Ovary (tissue), 9 donors: ENCODE results near the gene NLGN1. TPM values are rescaled to one million over a fixed set of nuclear protein-coding genes. Genes with fewer than 3 reads are reported as not detected.

Experiments
- DNase-seq, 5 donors: peaks; one replicate each; pipeline ENCODE4 v3.0.0-alpha.2; 2019 to 2020
- H3K27ac ChIP-seq, 2 donors: fragments of 200-600 bp; one replicate each; pipeline versions ENCODE4 v1.5.1 to v1.8.0; 2019 to 2022
- H3K27me3 ChIP-seq: fragments of 200-600 bp; one replicate; pipeline ENCODE4 v1.8.0; 2022
- H3K36me3 ChIP-seq: fragments of 200-600 bp; sonication (generic); one replicate; pipeline ENCODE4 v1.5.1; 2019
- H3K4me1 ChIP-seq: one replicate; pipeline ENCODE4 v1.8.1; 2013; ENCODE audit warnings: mild to moderate bottlenecking, moderate library complexity; ENCODE audit not compliant: insufficient read depth
- H3K4me3 ChIP-seq: fragments of 200-600 bp; sonication (generic); one replicate; pipeline ENCODE4 v1.5.1; 2017
- H3K9me3 ChIP-seq, 2 donors: fragments of 200-600 bp in 1 of 2; sonication (generic) in 1 of 2; one replicate each; pipeline versions ENCODE4 v1.5.1 to v1.8.1; 2013 to 2019; ENCODE audit warnings: mild to moderate bottlenecking in 1 of 2, moderate library complexity in 1 of 2
- EP300 ChIP-seq: sonication (generic); formaldehyde crosslinking; IDR thresholded peaks from one replicate; pipeline ENCODE4 v1.6.1; 2017; ENCODE audit warnings: antibody characterized with exemption
- POLR2A ChIP-seq: fragments of 450-650 bp; IDR thresholded peaks from one replicate; pipeline ENCODE4 v1.6.1; 2017; ENCODE audit warnings: antibody characterized with exemption, mild to moderate bottlenecking, moderate library complexity
- WGBS, 3 donors: extraction: QIAGEN DNeasy Blood & Tissue Kit in 1 of 3; methylation state at CpG; one replicate each; pipeline versions ENCODE4 v1.1.5 to v1.1.7; 2013 to 2017; 5-methylcytosine and 5-hydroxymethylcytosine counted together
- intact Hi-C, 4 donors: fragments of 100-400 bp; cut with DNase I; formaldehyde crosslinking; loops; one replicate each; pipeline versions ENCODE4 v1.11.0 to v1.15.1; 2022 to 2023
- polyA plus RNA-seq, 2 donors: library from polyadenylated mRNA; stranded (reverse); fragments of 200-250 nt in 1 of 2; fragments of 350-450 nt in 1 of 2; fragmentation: Illumina TruSeq in 1 of 2; extraction: RNeasy Lipid Tissue Mini Kit (QIAGEN cat#74804) in 1 of 2; gene quantifications; one replicate each; pipeline ENCODE4 v1.2.3, GENCODE V29; 2013 to 2014
- total RNA-seq, 7 donors: library from RNA; depleted of rRNA in 2 of 7; stranded (reverse); fragments of >200 nt in 2 of 7; fragmentation: NEBNext Ultra II Directional in 3 of 7; extraction: Animal tissue kit (Norgen Biotek cat#: 25700) in 3 of 7; gene quantifications; one replicate each; pipeline versions ENCODE4 v1.1.0 to v1.2.4, GENCODE V29; 2016 to 2023
- TF ChIP-seq, protein P1 (sequence below), 3 donors: fragments of 450-650 bp in 2 of 3; fragments of 200-600 bp in 1 of 3; IDR thresholded peaks; one replicate each; pipeline versions ENCODE4 v1.5.1 to v1.8.0; 2016 to 2022; ENCODE audit warnings: antibody characterized with exemption in 3 of 3, mild to moderate bottlenecking in 1 of 3
- donor health status: DM: no; HTN: no; CAD: no; lungs with moderate emphysema.
- donor health status: DM: no; HTN: no; CAD: no.
- donor health status: Bipolar disorder and iron deficiency.
- donor health status: DM: yes; HTN: yes; CAD: no.
- donor health status: DM: no; HTN: no; CAD: no.
- donor health status: DM: yes; HTN: yes; CAD: no.

Gene NLGN1
- total and polyA plus RNA-seq, 9 donors: 1.2 to 7.7 (median 4.6) TPM

GRCh38 chr3:173711619-173712018 lies 314.1 kb downstream of the NLGN1 start:
- 53 to 58% (median 54%) methylated on average over 5 of the region's 5 CpGs for WGBS, 3 donors
- Histone ChIP-seq H3K27ac (no peak overlapping the region), H3K4me1 (no peaks in the 10 kb centered on the region), H3K4me3 (no peak overlapping the region), H3K9me3 (no peaks in the 10 kb centered on the region), H3K27me3 (no peaks in the 10 kb centered on the region), H3K36me3 (no peaks in the 10 kb centered on the region)
- TF ChIP-seq POLR2A: no peak
- no peak for TF ChIP-seq EP300
- TF ChIP-seq, protein P1, sequence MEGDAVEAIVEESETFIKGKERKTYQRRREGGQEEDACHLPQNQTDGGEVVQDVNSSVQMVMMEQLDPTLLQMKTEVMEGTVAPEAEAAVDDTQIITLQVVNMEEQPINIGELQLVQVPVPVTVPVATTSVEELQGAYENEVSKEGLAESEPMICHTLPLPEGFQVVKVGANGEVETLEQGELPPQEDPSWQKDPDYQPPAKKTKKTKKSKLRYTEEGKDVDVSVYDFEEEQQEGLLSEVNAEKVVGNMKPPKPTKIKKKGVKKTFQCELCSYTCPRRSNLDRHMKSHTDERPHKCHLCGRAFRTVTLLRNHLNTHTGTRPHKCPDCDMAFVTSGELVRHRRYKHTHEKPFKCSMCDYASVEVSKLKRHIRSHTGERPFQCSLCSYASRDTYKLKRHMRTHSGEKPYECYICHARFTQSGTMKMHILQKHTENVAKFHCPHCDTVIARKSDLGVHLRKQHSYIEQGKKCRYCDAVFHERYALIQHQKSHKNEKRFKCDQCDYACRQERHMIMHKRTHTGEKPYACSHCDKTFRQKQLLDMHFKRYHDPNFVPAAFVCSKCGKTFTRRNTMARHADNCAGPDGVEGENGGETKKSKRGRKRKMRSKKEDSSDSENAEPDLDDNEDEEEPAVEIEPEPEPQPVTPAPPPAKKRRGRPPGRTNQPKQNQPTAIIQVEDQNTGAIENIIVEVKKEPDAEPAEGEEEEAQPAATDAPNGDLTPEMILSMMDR (IDR thresholded peaks at IDR 0.05): no peak
- no peak for DNase-seq
- intact Hi-C loops: no loop called here

GRCh38 chr3:173719585-173719984 lies 322.0 kb downstream of the NLGN1 start:
- 79 to 84% (median 81%) methylated on average over 3 of the region's 3 CpGs for WGBS, 3 donors
- Histone ChIP-seq H3K9me3 (no peaks in the 10 kb centered on the region), H3K27me3 (no peaks in the 10 kb centered on the region), H3K4me3 (no peak overlapping the region), H3K27ac (no peak overlapping the region), H3K36me3 (no peaks in the 10 kb centered on the region), H3K4me1 (no peaks in the 10 kb centered on the region)
- intact Hi-C loops: no loop called here
- TF ChIP-seq POLR2A: no peak
- TF ChIP-seq, protein P1 (IDR thresholded peaks at IDR 0.05): no peak
- TF ChIP-seq EP300: no peak
- no peak for DNase-seq

DNA sequence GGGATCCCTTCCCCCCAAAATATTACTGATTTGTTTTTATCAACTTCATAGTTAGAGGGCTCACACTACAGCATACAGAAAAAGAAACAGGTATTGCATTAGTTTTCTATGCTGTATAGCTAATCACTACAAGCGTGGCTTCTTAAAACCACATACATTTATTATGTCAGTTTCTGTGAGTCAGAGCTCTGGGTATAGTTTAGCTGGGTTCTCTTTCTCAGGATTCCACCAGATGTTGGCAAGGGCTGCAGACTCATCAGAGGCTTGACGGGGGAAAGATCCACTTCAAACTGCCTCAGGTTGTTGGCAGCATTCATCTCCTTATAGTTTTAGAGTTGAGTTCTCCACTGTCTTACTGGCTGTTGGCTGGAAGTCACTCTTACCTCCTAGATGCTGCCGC lies 328.0 kb downstream of the NLGN1 start:
- no peaks in the 10 kb centered on the region for H3K9me3 ChIP-seq
- H3K36me3 ChIP-seq: no peaks in the 10 kb centered on the region
- intact Hi-C loops: no loop called here
- H3K4me1 ChIP-seq: no peaks in the 10 kb centered on the region
- H3K27me3 ChIP-seq: no peaks in the 10 kb centered on the region
- H3K27ac ChIP-seq: no peak overlapping the region
- WGBS, 3 donors: 97 to 99% (median 97%) methylated on average over 3 of the region's 3 CpGs
- no peak for TF ChIP-seq POLR2A
- TF ChIP-seq, protein P1 (IDR thresholded peaks at IDR 0.05): no peak
- no peak for TF ChIP-seq EP300
- H3K4me3 ChIP-seq: no peak overlapping the region
- DNase-seq: no peak

DNA sequence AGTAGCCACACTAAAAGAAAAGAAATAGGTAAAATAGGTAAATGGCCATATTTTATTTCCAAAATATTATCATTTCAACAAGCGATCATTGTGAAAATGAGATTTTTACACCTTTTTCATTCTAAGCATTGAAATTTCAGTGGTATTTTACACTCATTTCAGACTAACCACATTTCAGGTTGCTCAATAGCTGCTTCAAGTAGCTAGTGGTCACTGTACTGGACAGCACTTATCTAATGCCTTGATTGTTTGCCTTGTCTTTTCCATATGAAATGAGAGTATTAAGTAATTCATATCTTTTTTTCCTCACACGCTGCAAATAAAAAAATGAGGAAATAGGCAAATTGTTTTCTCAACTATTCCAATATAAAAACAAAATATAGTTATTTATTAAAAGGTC lies 332.8 kb downstream of the NLGN1 start:
- H3K4me3 ChIP-seq: no peak overlapping the region
- H3K9me3 ChIP-seq: no peaks in the 10 kb centered on the region
- H3K4me1 ChIP-seq: no peaks in the 10 kb centered on the region
- no peak overlapping the region for H3K27ac ChIP-seq
- intact Hi-C loops: no loop called here
- DNase-seq: no peak
- no peaks in the 10 kb centered on the region for H3K27me3 ChIP-seq
- TF ChIP-seq EP300: no peak
- TF ChIP-seq, protein P1 (IDR thresholded peaks at IDR 0.05): no peak
- no peak for TF ChIP-seq POLR2A
- no peaks in the 10 kb centered on the region for H3K36me3 ChIP-seq
- WGBS, 3 donors: 88 to 93% (median 90%) methylated on average over 2 of the region's 2 CpGs

- 45 to 68% (median 62%) methylated on average over 4 of the region's 4 CpGs for WGBS, 3 donors
- no peak for DNase-seq
- intact Hi-C loops: no loop called here
- Histone ChIP-seq H3K9me3 (no peaks in the 10 kb centered on the region), H3K4me1 (no peaks in the 10 kb centered on the region), H3K4me3 (no peak overlapping the region), H3K27me3 (no peaks in the 10 kb centered on the region), H3K27ac (no peak overlapping the region), H3K36me3 (no peaks in the 10 kb centered on the region)
- TF ChIP-seq POLR2A: no peak
- TF ChIP-seq EP300: no peak
- TF ChIP-seq, protein P1 (IDR thresholded peaks at IDR 0.05): no peak
Measured at GRCh38 chr3:173732237-173732636, 334.7 kb downstream of the NLGN1 start.
